GM21528 (cell line): ENCODE measurements around the gene AGXT2.
"Not testable (repeated sequence)": the region's sequence is repeated elsewhere in the genome, so short reads cannot be mapped to it uniquely, and the experiment has no call there.

ENCODE experiments used
- ATAC-seq: cut with Tn5 transposase; IDR thresholded peaks from one replicate; pipeline ENCODE4 v1.9.1; 2021; ENCODE audit warnings: mild to moderate bottlenecking, moderate library complexity; ENCODE audit not compliant: unreplicated experiment, low FRiP score

The AGXT2 gene

GRCh38 chr5:34976347-34976746 lies 71.4 kb downstream of the AGXT2 start:
- no peak for ATAC-seq

GRCh38 chr5:34971655-34972054 lies 76.1 kb downstream of the AGXT2 start:
- ATAC-seq, result not testable (repeated sequence)

- no peak for ATAC-seq
Observed at GRCh38 chr5:34970552-34970951, 77.2 kb downstream of the AGXT2 start.

- no peak for ATAC-seq
Observed at GRCh38 chr5:34968258-34968657, 79.5 kb downstream of the AGXT2 start.

GRCh38 chr5:34967540-34967939 lies 80.2 kb downstream of the AGXT2 start:
- ATAC-seq, result no peak

GRCh38 chr5:34959323-34959722 lies 88.4 kb downstream of the AGXT2 start:
- ATAC-seq, result peak; percentile 86

GRCh38 chr5:34957857-34958690 lies 89.7 kb downstream of the AGXT2 start:
- no peak for ATAC-seq

- no peak for ATAC-seq
Observed at GRCh38 chr5:34957321-34957720, 90.4 kb downstream of the AGXT2 start.
